SK-N-MC (cell line): ENCODE data around the gene TEX53.

Experiments
- EZH2 ChIP-seq: fragments of 200-600 bp; sonication (generic); IDR thresholded peaks from one replicate; pipeline ENCODE4 v1.6.1; 2017; ENCODE audit warnings: antibody characterized with exemption
- FOXP2 ChIP-seq: optimal IDR thresholded peaks from 2 replicates; pipeline ENCODE3; 2011; ENCODE audit warnings: mild to moderate bottlenecking, moderate library complexity; ENCODE audit not compliant: insufficient read depth; ENCODE audit errors: extremely low read length, control extremely low read depth
- POLR2AphosphoS5 ChIP-seq: IDR thresholded peaks from 2 replicates; pipeline ENCODE4 v1.6.1; 2012; ENCODE audit warnings: mild to moderate bottlenecking, low read depth, low read length, borderline replicate concordance

DNA sequence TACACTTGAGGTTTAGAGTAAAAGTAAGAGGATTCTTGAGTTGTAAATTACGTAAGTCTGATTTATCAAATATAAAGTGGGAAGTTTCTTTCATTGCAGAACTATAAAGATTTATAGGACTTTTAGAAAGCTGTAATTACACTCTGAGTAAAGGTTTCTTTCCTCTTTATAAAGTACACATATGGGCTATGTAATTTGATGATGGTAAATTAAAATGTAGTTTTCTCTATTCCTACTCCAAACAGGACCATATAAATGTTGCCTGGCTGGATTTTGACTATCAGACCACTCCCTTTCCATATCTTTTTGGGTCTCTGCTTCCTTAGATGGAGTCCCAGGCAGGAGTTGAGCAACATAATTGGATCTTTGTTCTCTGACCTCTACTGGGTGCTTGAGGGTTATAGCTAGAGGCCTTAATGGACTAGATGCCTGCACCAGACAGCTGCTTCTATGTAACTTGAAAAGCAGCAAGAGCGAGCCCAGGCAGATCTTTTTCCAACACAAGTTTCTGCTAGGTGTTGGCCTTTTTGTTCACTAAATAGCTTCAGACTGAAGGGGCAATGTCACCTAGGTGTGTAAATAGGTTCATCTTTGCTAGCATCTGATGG lies 35.7 kb upstream of the TEX53 start:
- TF ChIP-seq EZH2 (no peak), POLR2AphosphoS5 (no peak), FOXP2 (no peak)
